Progenitor cell of endocrine pancreas (in vitro differentiated cells): ENCODE results near the gene SF3A1. TPM values are rescaled to one million over a fixed set of nuclear protein-coding genes. Genes with fewer than 3 reads are reported as not detected.

Experiments used
- DNase-seq: peaks from one replicate; pipeline ENCODE4 v3.0.0; 2021; ENCODE audit warnings: low spot score; ENCODE audit not compliant: unreplicated experiment
- H3K27ac Mint-ChIP-seq: 2 replicates; pipeline ENCODE4 v1.8.0; 2021; ENCODE audit warnings: mild to moderate bottlenecking, moderate library complexity, mixed read lengths
- H3K27me3 Mint-ChIP-seq: 2 replicates; pipeline ENCODE4 v1.8.0; 2021; ENCODE audit warnings: mixed read lengths
- H3K36me3 Mint-ChIP-seq: 2 replicates; pipeline ENCODE4 v1.8.0; 2022; ENCODE audit warnings: mixed read lengths; ENCODE audit not compliant: insufficient read depth
- H3K4me1 Mint-ChIP-seq: 2 replicates; pipeline ENCODE4 v1.8.0; 2021; ENCODE audit warnings: low read depth, mixed read lengths
- H3K4me3 Mint-ChIP-seq: 2 replicates; pipeline ENCODE4 v1.8.0; 2021; ENCODE audit warnings: low read depth, mild to moderate bottlenecking, moderate library complexity, mixed read lengths
- H3K9me3 Mint-ChIP-seq: 2 replicates; pipeline ENCODE4 v1.8.0; 2021; ENCODE audit warnings: low read depth, mixed read lengths
- CTCF ChIP-seq: fragments of 200-600 bp; sonication (generic); IDR thresholded peaks from one replicate; pipeline ENCODE4 v1.5.0; 2021; ENCODE audit warnings: antibody characterized with exemption, mild to moderate bottlenecking; ENCODE audit not compliant: unreplicated experiment
- total RNA-seq: library from RNA; stranded (reverse); gene quantifications from 2 replicates; pipeline ENCODE4 v1.2.1, GENCODE V29; 2021

SF3A1 gene
- total RNA-seq, 1 donor from 2014 or later = 165 TPM

DNA sequence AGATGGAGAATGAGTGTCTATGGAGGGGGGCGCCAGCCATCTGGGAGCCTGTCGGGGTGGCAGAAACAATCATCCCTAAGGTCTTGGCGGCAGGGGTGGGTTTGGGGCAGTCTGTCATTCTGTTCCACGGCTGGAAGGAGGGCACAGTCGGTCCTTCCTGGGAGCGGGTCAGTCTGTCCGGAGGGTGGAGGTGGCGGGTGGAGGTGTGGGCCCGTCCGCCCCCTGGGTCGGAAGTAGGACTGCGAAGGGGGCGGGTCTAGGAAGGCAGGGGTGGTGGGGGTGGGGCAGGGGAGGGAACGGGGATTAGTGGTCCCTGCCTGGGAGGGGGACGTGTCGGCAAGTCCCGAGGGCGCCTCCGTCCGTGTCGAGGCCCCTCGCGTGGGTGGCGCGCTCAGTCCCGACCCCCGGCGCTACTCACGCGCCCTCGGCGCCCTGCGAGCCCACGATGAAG is 30.4 kb downstream of the SF3A1 start:
- Mint-ChIP-seq H3K27me3 (no peaks in the 10 kb centered on the region), H3K9me3 (no peaks in the 10 kb centered on the region), H3K27ac (no peak overlapping the region), H3K4me3 (peak overlapping the region; percentile 79), H3K36me3 (peaks cover 3% of the 10 kb centered on the region), H3K4me1 (peaks cover 25% of the 10 kb centered on the region)
- TF ChIP-seq CTCF = no peak
- DNase-seq = peak; percentile 13

GRCh38 chr22:30325724-30326254 is 30.9 kb downstream of the SF3A1 start:
- no peak for DNase-seq
- TF ChIP-seq CTCF = no peak
- peaks cover 3% of the 10 kb centered on the region for H3K36me3 Mint-ChIP-seq
- peaks cover 25% of the 10 kb centered on the region for H3K4me1 Mint-ChIP-seq
- H3K27ac Mint-ChIP-seq = no peak overlapping the region
- no peaks in the 10 kb centered on the region for H3K27me3 Mint-ChIP-seq
- no peaks in the 10 kb centered on the region for H3K9me3 Mint-ChIP-seq
- peak overlapping the region; percentile 79 for H3K4me3 Mint-ChIP-seq

DNA sequence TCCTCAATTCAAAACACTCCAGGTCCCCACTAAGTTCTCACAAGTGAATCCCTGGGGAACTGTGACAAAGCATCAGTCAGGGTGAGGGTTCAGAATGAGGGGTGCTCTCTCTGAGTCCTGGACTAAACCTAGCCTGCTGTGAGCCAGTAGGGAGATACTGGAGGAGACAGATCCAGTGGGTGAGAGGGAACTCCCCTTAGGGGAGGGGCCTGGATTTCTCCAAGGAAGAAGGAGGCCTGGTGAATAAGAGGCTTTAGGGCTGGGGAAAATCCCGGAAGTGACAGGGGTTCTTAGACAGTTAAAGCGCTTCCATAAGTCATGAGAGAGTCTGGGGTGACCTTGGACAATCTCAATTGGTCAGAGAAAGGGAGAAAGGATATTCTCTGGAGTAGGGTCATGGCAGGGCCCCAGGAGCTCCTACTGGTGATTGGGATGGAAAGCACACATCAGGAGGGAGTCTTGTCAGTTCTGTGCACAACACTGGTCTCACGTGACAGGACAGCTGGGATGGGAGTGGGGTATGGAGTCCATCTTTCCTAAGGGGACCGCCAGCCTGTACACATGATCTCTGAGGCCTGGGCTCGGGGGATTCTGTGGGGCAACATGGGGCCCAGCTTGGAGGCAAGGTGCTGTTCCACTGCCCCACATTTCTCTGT is 31.5 kb downstream of the SF3A1 start:
- peaks cover 2% of the 10 kb centered on the region for H3K36me3 Mint-ChIP-seq
- peak overlapping the region; percentile 79 for H3K4me3 Mint-ChIP-seq
- peak overlapping the region; percentile 80 for H3K27ac Mint-ChIP-seq
- H3K4me1 Mint-ChIP-seq = peaks cover 25% of the 10 kb centered on the region
- DNase-seq = no peak
- H3K27me3 Mint-ChIP-seq = no peaks in the 10 kb centered on the region
- no peak for TF ChIP-seq CTCF
- no peaks in the 10 kb centered on the region for H3K9me3 Mint-ChIP-seq

GRCh38 chr22:30324014-30324730 is 32.5 kb downstream of the SF3A1 start:
- Mint-ChIP-seq H3K27ac (no peak overlapping the region), H3K27me3 (no peaks in the 10 kb centered on the region), H3K9me3 (no peaks in the 10 kb centered on the region), H3K4me3 (no peak overlapping the region), H3K36me3 (peaks cover 2% of the 10 kb centered on the region), H3K4me1 (peaks cover 25% of the 10 kb centered on the region)
- no peak for TF ChIP-seq CTCF
- DNase-seq = no peak

DNA sequence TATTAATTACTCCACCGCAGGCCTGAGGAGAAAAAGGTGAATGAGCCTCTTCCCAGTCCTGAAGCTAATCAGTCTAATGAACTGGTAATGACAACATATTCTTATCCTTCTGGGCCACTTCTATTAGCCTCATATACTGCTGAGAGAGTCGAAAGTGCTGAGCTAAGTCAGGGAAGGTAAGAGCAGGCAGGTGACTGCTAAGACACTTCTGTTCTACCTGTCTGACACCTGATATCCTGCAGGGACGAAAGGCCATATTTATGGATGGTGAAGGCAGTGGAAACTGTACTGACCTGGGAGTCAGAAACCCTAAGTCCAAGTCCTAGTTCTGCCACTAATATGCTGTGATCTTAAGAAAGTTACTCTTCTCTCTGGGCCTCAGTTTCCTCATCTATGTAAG is 33.4 kb downstream of the SF3A1 start:
- Mint-ChIP-seq H3K27me3 (no peaks in the 10 kb centered on the region), H3K9me3 (no peaks in the 10 kb centered on the region), H3K27ac (no peak overlapping the region), H3K36me3 (peaks cover 2% of the 10 kb centered on the region), H3K4me1 (peaks cover 22% of the 10 kb centered on the region), H3K4me3 (no peak overlapping the region)
- TF ChIP-seq CTCF = no peak
- no peak for DNase-seq
